ENCODE results near the gene COPE. TPM values are rescaled to one million over a fixed set of nuclear protein-coding genes. Genes with fewer than 3 reads are reported as not detected.

The COPE gene
- total RNA-seq, 1 donor from 2014 or later = 192 TPM

GRCh38 chr19:18913466-18913865, 5.7 kb downstream of the COPE start:
- H3K9me3 Mint-ChIP-seq (ENCODE audit: low read depth) = no peaks in the 10 kb centered on the region
- H3K4me1 Mint-ChIP-seq (ENCODE audit: low read depth) = peaks cover 7% of the 10 kb centered on the region
- H3K27me3 Mint-ChIP-seq = no peaks in the 10 kb centered on the region
- no peak for DNase-seq (ENCODE audit: low spot score, unreplicated experiment)
- no peak overlapping the region for H3K27ac Mint-ChIP-seq
- H3K36me3 Mint-ChIP-seq (ENCODE audit: insufficient read depth) = peaks cover 13% of the 10 kb centered on the region
- TF ChIP-seq CTCF (IDR thresholded peaks at IDR 0.05; ENCODE audit: unreplicated experiment) = no peak
- H3K4me3 Mint-ChIP-seq (ENCODE audit: low read depth) = no peak overlapping the region

GRCh38 chr19:18912933-18913332, 6.3 kb downstream of the COPE start:
- H3K27me3 Mint-ChIP-seq = no peaks in the 10 kb centered on the region
- H3K4me3 Mint-ChIP-seq (ENCODE audit: low read depth) = no peak overlapping the region
- no peak for TF ChIP-seq CTCF (IDR thresholded peaks at IDR 0.05; ENCODE audit: unreplicated experiment)
- no peaks in the 10 kb centered on the region for H3K9me3 Mint-ChIP-seq (ENCODE audit: low read depth)
- peaks cover 3% of the 10 kb centered on the region for H3K4me1 Mint-ChIP-seq (ENCODE audit: low read depth)
- H3K27ac Mint-ChIP-seq = peak overlapping the region; percentile 59
- peaks cover 13% of the 10 kb centered on the region for H3K36me3 Mint-ChIP-seq (ENCODE audit: insufficient read depth)
- DNase-seq (ENCODE audit: low spot score, unreplicated experiment) = no peak

GRCh38 chr19:18910801-18911436, 8.3 kb downstream of the COPE start:
- H3K27me3 Mint-ChIP-seq = no peaks in the 10 kb centered on the region
- H3K4me3 Mint-ChIP-seq (ENCODE audit: low read depth) = no peak overlapping the region
- H3K4me1 Mint-ChIP-seq (ENCODE audit: low read depth) = no peaks in the 10 kb centered on the region
- no peaks in the 10 kb centered on the region for H3K9me3 Mint-ChIP-seq (ENCODE audit: low read depth)
- TF ChIP-seq CTCF (IDR thresholded peaks at IDR 0.05; ENCODE audit: unreplicated experiment) = no peak
- no peak overlapping the region for H3K27ac Mint-ChIP-seq
- H3K36me3 Mint-ChIP-seq (ENCODE audit: insufficient read depth) = peaks cover 11% of the 10 kb centered on the region
- no peak for DNase-seq (ENCODE audit: low spot score, unreplicated experiment)

GRCh38 chr19:18910010-18910409, 9.2 kb downstream of the COPE start:
- Mint-ChIP-seq H3K27me3 (no peaks in the 10 kb centered on the region), H3K36me3 (ENCODE audit: insufficient read depth) (peaks cover 9% of the 10 kb centered on the region), H3K4me1 (ENCODE audit: low read depth) (no peaks in the 10 kb centered on the region), H3K27ac (no peak overlapping the region), H3K4me3 (ENCODE audit: low read depth) (no peak overlapping the region), H3K9me3 (ENCODE audit: low read depth) (no peaks in the 10 kb centered on the region)
- no peak for TF ChIP-seq CTCF (IDR thresholded peaks at IDR 0.05; ENCODE audit: unreplicated experiment)
- DNase-seq (ENCODE audit: low spot score, unreplicated experiment) = no peak

GRCh38 chr19:18908917-18909619, 10.1 kb downstream of the COPE start:
- no peak overlapping the region for H3K4me3 Mint-ChIP-seq (ENCODE audit: low read depth)
- peaks cover 8% of the 10 kb centered on the region for H3K36me3 Mint-ChIP-seq (ENCODE audit: insufficient read depth)
- DNase-seq (ENCODE audit: low spot score, unreplicated experiment) = no peak
- TF ChIP-seq CTCF (IDR thresholded peaks at IDR 0.05; ENCODE audit: unreplicated experiment) = no peak
- H3K4me1 Mint-ChIP-seq (ENCODE audit: low read depth) = no peaks in the 10 kb centered on the region
- H3K27me3 Mint-ChIP-seq = no peaks in the 10 kb centered on the region
- H3K27ac Mint-ChIP-seq = no peak overlapping the region
- H3K9me3 Mint-ChIP-seq (ENCODE audit: low read depth) = no peaks in the 10 kb centered on the region

All from progenitor cell of endocrine pancreas (in vitro differentiated cells).